Measurements from ENCODE around the gene ETV4.

The ETV4 gene

DNA sequence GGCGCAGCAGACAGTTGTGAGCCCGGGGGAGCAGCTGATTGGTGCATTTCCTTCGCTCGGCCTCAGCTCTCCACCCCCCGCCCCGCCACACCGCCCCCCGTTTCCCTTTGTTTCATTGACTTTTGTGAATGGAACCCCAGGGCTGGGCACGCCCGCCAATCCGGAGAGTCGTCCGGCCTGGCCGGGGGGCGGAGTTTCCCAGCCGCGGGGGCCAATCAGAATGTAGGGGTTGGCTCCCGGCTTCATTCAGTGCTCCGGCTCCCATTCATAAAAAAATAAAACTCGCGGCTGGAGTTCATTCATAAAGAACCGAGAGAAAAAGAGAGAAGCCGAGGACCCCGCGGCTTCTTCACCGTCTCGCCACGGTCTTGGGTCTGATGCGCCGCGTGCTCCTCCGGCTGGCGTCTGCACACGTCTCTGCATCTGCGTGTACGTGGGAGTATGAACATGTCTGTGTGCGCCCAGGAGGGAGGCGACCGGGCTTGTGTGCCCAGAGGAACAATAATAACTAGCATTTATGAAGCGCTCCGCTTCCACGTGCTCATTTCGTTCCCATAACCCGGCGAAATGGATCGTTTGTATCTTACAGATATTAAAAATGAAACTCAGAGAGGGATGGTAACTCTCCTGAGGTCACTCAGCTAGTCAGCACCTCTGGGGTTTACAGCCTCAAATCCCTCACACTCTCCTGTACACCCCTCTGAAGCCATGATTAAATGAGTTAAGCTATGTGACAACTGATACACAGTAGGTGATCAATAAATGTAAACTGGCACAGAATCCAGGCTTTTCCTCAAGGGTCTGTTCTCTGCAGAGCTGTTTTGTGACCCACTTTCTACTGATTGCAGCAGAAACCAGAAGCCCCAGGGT lies at the start of gene ETV4:
Gene ETV4, minus strand, starts transcription at position 22 of the 870 bp plus-strand sequence. CDS start 723 bp downstream, outside the sequence.
- DNase-seq = peak; percentile 86 to 98 (median 95)
- intact Hi-C loops (cut with DNase I) = no loop called here

DNA sequence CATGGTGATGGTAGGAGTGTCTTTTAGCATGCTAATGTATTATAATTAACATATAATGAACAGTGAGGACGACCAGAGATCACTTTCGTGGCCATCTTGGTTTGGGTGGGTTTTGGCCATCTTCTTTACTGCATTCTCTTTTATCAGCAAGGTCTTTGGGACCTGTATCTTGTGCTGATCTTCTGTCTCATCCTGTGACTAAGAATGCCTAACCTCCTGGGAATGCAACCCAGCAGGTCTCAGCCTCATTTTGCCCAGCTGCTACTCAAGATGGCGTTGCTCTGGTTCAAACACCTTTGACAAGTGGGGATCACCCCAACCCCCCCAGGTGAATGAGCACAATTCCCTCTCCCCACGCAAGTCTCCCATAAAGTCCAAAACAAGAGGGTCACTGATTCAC lies 49.3 kb upstream of the ETV4 start:
- intact Hi-C loops (cut with DNase I) = no loop called here
- DNase-seq = no peak

DNA sequence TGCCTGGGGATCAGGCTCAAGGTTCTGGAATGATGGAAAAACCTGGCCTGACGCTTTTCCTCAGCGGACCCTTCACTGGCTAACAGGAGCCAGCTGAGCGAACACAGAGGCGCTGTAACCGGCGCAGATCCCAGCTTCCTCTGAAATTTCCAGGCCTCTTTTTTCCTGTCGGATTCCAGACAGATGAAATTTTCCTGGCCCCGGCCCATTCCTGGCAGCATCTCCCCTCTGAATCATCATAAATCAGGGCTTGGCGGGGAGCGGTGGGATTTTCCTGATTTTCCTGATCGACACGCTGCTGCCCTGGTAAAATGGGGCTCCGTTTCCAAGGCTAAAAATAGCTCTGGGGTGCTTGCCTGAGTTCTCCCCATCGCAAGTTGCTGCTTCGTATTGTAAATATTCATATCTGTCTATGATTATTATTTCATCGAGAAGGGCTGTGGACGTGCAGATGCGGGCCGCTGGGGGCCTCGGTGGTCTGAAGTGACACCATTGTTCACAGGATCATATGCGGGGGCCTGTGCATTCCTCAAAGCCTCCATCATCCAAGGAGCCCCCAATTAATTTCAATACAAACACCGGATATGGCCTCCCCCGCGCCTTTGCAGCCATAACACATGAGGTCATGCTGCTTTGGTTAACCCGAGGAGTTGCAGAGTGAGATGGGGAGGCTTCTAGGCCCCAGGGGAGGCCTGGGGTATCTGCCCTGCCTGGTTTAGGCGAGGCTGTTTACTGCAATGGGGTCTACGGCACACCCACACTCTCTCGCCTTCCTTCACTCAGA lies 45.8 kb upstream of the ETV4 start:
- intact Hi-C loops (cut with DNase I) = no loop called here
- DNase-seq = peak in 1 of 42 donors; percentile 37

DNA sequence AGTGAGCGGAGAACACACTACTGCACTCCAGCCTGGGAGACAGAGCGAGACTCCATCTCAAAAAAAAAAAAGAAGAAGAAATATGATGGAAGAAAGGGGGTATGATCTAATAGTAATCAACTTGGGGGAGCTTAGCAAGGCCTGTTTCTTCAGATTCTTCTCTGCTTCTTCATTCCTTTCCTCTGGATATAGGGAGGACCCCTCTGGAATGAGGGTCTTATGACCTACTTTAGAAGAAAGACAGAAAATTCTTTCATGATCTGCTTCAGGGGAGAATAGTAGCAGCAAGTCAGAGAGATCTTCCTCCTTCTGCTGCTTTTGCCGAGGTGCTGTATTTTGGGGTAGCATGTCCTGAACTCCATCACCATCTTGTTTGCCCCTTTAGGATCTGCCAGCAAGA lies 44.9 kb upstream of the ETV4 start:
- intact Hi-C loops (cut with DNase I) = no loop called here
- DNase-seq = no peak

DNA sequence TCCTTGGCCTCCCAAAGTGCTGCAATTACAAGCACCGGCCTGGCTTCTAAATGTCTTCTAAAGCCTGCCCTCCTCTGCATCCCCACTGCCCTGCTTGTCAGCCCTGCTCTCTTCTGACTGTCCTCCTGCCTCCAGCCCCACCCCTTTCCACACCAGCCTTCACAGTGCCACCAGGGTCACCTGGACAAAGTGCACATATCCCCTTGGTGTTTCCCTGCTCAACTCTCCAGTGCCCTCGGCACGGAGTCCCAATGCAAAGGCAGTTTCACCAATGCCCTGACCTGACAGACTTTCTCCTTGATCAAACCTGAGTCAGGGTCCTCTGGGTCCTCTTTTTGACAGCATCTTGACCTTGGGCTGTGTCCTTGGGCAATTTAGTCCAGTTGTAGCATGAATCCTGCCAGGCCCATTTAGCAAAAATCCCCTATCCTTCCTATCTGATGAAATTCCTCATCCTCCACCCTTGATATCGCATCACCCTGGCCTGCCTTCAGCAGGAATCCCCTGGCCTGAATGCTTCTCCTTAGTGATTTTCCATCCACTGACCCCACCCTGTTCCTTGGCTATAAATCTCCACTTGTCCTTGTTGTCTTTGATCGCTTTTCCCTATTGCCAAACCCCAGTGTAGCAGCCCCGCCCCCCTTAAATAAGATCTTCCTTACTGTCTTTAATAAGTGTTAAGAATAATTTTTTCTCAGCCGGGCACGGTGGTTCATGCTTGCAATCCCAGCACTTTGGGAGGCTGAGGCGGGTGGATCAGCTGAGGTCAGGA lies 42.7 kb upstream of the ETV4 start:
- no peak for DNase-seq
- intact Hi-C loops (cut with DNase I) = no loop called here

DNA sequence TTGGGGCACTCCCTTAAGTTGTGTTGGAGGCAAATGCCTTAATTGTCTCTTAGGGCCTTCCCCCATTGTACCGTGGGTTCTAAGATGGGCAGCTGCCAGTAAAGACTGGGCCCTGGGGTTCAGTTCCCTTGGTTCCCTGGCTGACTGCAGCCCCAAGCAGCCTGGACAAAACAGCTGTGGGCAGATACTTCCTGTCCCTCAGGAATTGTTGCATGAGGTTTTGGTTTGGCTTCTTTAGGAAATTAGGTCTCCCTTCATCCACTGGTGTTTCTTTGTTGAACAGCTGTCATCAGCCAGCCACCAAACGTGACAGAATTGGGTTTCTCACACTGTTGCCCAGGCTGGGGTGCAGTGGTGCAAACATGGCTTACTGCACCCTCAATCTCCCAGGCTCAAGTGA lies 42.0 kb upstream of the ETV4 start:
- intact Hi-C loops (cut with DNase I) = no loop called here
- DNase-seq = no peak

DNA sequence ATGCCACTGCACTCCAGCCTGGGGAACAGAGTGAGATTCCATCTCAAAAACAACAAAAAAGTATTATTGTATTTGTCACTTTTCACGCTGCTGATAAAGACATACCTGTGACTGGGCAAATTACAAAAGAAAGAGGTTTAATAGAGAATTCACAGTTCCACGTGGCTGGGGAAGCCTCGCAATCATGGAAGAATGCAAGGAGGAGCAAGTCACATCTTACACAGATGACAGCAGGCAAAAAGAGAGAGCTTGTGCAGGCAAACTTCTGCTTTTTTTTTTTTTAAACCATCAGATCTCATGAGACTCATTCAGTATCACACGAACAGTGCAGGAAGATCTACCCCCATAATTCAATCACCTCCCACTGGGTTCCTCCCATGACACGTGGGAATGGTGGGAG lies 41.5 kb upstream of the ETV4 start:
- intact Hi-C loops (cut with DNase I) = no loop called here
- DNase-seq = no peak

DNA sequence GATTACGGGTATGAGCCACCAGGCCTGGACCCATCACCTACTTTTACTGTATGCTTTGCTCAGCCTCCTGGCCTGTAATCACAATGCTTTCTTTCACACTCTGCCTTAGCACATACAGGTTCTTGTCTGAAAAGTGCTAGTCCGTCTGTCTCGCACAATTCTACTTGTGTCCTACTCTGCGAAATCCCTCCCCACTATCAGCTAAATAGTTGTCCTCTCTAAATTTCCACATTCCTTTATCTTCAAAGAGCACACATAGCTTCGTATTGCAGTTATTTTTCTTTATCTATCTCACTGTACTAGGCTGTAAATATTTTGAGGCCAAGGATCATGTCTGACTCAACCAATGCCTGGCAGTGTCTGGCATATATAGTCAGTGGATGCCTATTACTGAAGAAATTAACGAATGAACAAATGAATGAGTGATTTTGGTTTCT lies 38.5 kb upstream of the ETV4 start:
- intact Hi-C loops (cut with DNase I) = no loop called here
- DNase-seq = no peak

DNA sequence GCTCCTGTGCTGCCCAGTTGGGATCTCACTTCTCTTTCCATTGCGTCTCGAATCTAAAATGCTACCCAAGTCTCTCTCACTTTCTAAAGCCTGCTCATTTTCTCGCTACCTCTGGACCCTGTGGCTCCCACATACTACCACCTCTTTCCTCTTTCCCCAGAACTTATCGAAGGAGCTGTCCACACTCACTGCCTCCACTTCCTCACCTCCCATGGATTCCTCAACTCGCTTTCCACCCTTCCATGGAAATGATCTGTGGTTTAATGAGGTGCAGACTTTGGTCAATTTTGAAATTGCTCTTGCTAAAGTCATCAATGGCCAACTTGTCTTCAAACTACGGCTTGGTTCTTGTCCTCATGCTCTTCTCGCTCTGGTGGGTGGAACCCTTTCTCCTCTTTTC lies 37.2 kb upstream of the ETV4 start:
- no peak for DNase-seq
- intact Hi-C loops (cut with DNase I) = no loop called here

DNA sequence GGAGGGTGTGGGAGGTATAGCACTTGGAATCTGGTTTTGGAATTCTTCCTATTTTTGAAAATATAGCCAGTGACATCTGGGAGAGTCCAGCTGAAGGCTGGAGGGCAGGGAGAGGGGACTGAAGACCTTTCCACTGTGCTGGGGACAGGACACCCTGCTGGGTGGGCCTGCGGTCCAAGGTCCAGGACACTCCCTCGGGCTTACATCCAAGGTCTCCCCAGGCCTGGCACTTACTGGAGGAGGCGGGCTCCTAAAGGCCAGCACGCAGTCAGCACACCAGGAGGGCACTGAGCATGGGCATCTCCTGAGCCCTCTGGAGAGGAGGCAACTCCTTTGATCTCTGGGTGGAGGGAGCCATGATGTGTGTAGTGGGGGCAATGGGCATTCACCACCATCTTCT lies 35.5 kb upstream of the ETV4 start:
- intact Hi-C loops (cut with DNase I) = no loop called here
- DNase-seq = no peak

DNA sequence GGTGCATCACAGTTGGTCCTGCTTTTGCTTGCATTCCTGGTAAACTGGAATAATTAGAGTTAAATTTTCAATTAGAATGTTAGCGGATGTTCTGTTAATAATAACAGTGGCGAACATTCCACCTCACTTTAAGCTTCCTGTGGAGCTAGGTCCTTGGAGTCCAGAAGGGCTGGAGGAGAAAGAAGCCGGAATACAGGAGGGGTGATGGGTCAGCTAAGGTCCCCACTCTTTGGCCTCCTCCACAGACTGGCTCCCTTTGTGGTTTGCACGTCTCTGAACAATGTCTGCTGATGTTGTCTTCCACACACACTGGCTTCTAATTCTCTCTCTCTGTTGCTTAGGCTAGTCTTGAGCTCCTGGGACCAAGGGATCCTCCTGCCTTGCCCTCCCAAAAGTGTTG lies 35.0 kb upstream of the ETV4 start:
- intact Hi-C loops (cut with DNase I) = no loop called here
- no peak for DNase-seq

DNA sequence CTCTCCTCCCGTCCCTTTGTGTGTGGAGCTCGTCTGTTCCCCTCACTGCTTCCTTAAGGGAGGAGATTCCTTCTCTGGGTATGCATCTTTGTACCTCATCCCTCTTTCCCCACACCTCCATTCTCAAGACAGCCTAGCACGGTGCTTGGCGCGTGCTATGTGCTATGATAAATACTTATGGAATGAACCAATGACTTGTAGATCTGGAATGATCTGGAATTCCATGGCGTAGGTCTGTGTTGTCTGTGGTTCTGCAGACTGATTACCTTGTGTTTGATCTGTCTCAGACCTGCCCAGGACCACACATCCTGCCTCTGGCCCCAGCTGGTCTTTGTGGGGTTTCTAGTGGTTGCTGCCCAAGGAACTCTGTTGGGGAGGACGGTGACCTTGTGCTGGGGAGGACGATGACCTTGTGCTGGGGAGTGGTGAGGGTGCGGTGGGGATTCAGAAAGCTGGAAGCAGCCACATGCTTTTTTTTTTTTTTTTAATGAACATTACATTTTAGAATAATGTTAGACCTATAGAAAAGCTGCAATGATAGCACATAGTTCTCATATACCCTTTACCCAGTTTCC lies 33.5 kb upstream of the ETV4 start:
- no peak for DNase-seq
- intact Hi-C loops (cut with DNase I) = no loop called here

DNA sequence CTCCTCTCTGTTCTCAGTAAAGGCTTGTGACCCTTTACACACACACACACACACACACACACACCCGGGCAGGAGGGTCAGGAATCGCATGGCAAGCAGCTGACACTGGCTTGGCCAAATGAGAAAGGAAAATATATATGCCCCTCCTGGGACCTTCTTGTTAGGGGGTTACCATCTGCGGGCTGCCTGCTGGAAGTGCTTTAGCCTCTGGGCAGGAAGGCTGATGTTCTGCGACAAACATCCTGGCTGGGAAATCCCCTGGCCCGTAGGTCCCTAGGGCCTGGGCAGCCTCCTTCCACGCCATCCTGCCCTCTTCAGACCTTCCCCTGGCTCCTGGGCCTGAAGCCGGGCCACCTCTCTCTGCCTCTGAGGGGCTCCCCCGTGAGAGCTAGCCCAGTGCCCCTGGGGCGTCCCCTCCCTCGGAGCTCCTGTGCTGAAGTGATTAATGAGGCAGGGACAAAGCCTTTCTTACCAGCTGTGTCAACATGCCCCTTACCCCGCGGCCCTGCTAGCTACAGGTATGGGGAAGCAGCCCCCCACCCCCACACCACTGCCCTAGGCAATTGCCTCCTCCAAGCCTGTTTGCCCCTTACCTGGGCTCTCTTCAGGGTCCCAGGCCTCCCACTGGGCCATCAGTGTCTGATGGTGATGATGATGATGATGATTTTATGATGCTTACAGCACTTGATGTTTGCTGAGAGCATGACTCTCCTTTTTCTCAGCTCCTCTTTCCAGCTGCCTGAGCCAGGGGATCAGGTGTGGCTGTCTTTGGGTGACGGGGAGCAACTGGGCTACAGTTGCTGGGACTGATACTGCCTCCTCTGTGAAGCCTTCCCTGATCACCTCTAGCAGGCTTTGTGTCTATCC lies 32.8 kb upstream of the ETV4 start:
- intact Hi-C loops (cut with DNase I) = no loop called here
- no peak for DNase-seq

DNA sequence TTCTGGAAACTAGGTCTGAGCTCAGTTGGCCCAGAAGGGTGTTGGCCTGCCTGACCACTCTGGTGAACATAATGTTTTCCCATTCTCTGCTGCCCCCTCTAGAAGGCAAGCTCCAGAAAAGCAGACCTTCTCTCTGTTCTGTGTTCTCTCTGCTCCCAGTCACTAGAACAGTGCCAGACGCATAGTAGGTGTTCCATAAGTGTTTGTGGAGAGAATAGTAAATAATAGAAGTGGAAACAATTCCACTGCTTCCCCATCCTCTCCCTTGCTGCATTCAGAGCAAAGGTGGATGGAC lies 32.2 kb upstream of the ETV4 start:
- intact Hi-C loops (cut with DNase I) = no loop called here
- DNase-seq = no peak

DNA sequence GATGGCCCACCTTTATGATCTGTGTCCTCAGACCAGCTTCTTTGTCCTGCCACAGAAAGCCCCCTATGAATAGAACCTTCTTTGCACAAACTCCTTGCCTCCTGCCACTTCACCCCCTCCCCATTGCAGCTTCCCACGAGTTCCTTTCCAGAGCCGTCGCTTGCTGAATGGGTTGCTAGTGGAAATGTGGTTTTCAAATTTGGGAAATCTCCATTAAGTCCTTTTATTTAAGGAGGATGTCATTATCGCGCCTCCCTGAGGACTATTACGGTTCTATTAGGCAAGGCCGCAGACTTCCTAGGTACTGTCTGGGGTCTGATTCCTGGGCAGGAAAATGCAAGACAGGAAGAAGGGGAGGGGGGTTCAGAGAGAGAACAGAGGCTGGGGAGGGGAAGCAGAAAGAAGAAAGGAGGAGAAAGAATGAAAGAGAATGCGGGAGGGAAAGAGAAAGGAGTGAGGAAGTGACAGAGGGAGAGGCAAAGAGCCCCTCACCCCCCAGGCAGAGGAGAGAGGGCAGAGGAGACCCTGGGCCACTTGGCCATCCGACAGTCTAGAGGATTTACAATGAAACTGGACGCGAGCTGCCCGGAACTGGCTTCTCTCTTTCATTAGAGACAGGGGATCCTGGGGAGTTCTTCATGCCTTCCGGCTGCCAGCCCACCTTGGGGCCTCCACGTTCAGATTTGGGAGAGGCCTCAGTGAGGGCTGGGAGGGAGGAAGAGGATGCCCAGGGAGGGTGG lies 31.7 kb upstream of the ETV4 start:
- intact Hi-C loops (cut with DNase I) = loop anchor here (2.0 kb wide), 1 partner anchor 95 kb away; no protein-coding TSS in a partner anchor
- DNase-seq = no peak

DNA sequence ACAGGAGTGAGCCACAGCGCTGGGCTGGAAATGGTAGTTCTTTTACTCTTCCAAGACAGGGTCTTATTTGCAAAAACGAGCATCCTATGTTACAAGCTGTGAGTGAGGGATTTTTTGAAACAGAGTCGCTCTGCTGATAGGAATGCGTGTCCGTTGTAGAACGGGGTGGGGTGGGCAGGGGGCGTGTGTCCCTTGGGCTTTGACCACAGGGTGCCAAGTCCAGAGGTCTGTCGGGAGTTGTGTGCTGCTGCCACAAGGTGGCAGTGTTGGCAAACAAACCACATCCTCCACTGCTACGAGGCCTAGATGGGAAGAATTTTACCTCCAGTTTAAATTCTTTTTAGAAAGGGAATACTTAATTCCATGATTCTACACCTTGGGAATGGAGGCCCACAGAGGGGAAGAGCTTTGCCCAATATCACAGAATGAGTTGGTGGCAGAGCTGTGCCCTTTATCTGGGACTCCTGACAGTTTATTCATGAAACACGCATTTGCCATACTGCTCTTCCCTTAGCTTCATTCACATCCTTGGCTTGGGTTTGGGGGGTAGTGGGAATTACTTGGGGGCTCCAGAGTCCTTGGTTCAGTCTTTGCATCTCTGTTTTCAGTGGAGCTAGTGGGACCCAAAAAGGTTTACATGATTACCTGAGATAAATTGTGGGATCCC lies 30.6 kb upstream of the ETV4 start:
- DNase-seq = peak; percentile 26 to 88 (median 75)
- intact Hi-C loops (cut with DNase I) = loop anchor here (2.0 kb wide), 1 partner anchor 96 kb away; no protein-coding TSS in a partner anchor

DNA sequence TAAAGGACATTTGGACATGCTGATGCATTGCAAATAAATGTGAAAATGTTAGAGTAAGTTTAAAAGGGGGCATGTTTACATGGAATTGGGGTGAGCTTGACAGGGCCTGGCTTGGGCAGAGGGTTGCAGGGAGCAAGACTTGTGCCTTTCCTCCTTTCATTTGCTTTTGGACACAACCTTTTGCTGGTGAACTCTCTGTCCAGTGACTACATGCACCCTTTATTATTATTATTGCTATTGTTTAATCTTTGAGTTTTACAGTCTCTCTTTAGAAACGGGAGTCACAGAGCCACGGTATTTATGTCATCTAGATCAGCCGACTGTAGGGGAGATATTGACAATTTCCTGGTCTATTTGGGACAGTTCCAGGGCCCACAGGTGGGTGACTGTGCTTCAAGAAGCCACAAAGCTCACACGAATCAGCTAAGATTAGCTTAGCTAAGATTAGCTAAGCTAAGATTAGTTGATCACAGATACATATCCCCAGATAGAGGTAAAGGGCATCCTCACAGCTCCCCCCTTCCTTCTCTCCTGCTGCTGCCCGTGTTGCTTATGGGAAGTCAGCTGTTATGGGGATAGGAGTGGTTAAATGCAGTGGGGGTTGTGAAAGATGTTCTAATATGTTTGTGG lies 28.9 kb upstream of the ETV4 start:
- intact Hi-C loops (cut with DNase I) = no loop called here
- DNase-seq = no peak
